ENCODE measurements around the gene IL3RA. TPM values are rescaled to one million over a fixed set of nuclear protein-coding genes. Genes with fewer than 3 reads are reported as not detected.
A peak's percentile ranks its signal among the peaks of the same experiment; 100 is the strongest.

IL3RA gene
- total and polyA plus RNA-seq, 7 donors = 1.5 to 8.3 (median 4.6) TPM

DNA sequence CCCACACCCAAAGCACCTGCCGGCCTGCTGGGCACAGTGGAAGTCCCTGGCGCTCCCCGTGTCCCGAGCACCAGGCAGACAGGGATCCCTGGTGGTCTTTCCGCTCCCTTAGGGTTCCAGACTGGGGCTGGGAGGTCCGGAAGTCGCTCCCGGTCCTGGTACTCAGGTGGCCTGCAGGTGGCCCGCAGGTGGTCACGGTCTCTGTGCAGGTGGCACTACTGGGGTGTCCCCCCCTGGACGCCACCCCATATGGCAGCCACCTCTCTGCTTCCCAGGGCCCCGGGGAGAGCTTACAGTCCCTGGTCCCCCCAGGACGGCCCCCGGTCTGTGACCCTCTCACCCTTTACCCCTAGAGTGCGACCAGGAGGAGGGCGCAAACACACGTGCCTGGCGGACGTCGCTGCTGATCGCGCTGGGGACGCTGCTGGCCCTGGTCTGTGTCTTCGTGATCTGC, 41.7 kb downstream of the IL3RA start:
- DNase-seq = no peak
- Histone ChIP-seq H3K36me3 (ENCODE audit: insufficient read depth in 1 of 2, low read depth in 1 of 2) (peaks cover 0 to 9% of the 10 kb centered on the region in 2 donors), H3K4me3 (no peak overlapping the region), H3K27ac (no peak overlapping the region), H3K4me1 (no peaks in the 10 kb centered on the region), H3K27me3 (ENCODE audit: insufficient read depth in 3 of 3, low read length in 2 of 3) (no peaks in the 10 kb centered on the region), H3K9me3 (no peaks in the 10 kb centered on the region)
- TF ChIP-seq, protein P1, sequence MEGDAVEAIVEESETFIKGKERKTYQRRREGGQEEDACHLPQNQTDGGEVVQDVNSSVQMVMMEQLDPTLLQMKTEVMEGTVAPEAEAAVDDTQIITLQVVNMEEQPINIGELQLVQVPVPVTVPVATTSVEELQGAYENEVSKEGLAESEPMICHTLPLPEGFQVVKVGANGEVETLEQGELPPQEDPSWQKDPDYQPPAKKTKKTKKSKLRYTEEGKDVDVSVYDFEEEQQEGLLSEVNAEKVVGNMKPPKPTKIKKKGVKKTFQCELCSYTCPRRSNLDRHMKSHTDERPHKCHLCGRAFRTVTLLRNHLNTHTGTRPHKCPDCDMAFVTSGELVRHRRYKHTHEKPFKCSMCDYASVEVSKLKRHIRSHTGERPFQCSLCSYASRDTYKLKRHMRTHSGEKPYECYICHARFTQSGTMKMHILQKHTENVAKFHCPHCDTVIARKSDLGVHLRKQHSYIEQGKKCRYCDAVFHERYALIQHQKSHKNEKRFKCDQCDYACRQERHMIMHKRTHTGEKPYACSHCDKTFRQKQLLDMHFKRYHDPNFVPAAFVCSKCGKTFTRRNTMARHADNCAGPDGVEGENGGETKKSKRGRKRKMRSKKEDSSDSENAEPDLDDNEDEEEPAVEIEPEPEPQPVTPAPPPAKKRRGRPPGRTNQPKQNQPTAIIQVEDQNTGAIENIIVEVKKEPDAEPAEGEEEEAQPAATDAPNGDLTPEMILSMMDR (IDR thresholded peaks at IDR 0.05) = no peak
- intact Hi-C loops (cut with DNase I) = no loop called here
- 83 to 90% (median 87%) methylated on average over 21 to 24 of the region's 24 CpGs for WGBS, 3 donors
- ATAC-seq = peak in 1 of 4 donors; percentile 21

DNA sequence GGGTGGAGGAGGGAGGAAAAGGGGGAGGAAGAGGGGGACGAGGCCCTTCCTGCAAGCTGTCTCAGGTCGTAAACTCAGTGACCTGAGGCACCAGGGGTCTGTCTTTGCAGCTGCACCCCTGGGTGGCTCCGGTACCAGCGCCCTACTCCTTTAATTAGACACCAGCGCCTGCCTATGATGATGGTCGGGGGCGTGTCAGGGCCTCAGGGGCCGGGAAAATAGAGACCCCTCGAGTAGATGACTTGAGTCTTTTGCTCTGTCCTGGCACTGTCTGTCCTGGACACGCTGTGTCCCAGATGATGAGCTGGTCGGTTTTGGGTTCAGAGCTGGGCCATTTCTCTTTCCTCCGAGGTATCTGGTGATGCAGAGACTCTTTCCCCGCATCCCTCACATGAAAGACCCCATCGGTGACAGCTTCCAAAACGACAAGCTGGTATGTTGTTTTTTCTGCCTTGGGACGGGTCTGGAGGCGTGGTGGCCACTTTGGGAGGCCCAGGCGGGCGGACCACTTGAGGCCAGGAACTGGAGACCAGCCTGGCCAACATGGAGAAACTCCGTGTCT, 44.2 kb downstream of the IL3RA start:
- Histone ChIP-seq H3K9me3 (no peaks in the 10 kb centered on the region), H3K27me3 (ENCODE audit: insufficient read depth in 3 of 3, low read length in 2 of 3) (no peaks in the 10 kb centered on the region), H3K36me3 (ENCODE audit: insufficient read depth in 1 of 2, low read depth in 1 of 2) (peaks cover 9 to 33% of the 10 kb centered on the region in 2 donors), H3K4me3 (no peak overlapping the region), H3K4me1 (no peaks in the 10 kb centered on the region), H3K27ac (no peak overlapping the region)
- TF ChIP-seq, protein P1 (IDR thresholded peaks at IDR 0.05) = no peak
- no peak for DNase-seq
- intact Hi-C loops (cut with DNase I) = no loop called here
- ATAC-seq = peak; percentile 22 to 33 (median 23)
- 50 to 65% (median 59%) methylated on average over 19 to 20 of the region's 20 CpGs for WGBS, 3 donors

DNA sequence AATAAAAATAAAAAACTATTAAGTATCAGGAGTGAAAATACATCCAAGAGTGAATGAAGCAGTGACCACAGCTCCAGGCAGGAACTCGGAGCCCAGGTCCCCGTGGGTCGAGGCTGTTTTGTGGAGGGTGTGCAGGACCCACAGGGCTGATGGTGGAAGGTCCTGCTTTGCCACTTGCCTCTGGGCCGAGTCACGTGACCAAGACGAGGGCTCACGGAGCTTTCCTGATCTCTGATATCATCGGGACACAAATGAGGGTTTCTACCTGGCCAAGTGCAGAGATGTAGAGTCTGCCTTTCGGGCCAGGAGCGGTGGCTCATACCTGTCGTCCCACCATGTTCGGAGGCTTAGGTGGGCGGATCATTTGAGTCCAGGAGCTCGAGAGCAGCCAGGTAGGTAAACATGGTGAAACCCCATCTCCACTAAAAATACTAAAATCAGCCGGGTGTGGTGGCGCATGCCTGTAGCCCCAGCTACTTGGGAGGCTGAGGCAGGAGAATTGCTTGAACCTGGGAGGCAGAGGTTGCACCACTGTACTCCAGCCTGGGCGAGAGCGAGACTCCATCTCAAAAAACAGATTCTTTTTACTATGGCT, 48.2 kb downstream of the IL3RA start:
- 88 to 90% (median 89%) methylated on average over 18 of the region's 18 CpGs for WGBS, 3 donors
- DNase-seq (no peak), ATAC-seq (no peak)
- Histone ChIP-seq H3K4me1 (peaks cover 16% of the 10 kb centered on the region), H3K36me3 (ENCODE audit: insufficient read depth in 1 of 2, low read depth in 1 of 2) (peaks cover 22 to 65% of the 10 kb centered on the region in 2 donors), H3K27me3 (ENCODE audit: insufficient read depth in 3 of 3, low read length in 2 of 3) (no peaks in the 10 kb centered on the region), H3K27ac (no peak overlapping the region), H3K4me3 (no peak overlapping the region), H3K9me3 (no peaks in the 10 kb centered on the region)
- TF ChIP-seq, protein P1 (IDR thresholded peaks at IDR 0.05) = no peak
- intact Hi-C loops (cut with DNase I) = no loop called here

DNA sequence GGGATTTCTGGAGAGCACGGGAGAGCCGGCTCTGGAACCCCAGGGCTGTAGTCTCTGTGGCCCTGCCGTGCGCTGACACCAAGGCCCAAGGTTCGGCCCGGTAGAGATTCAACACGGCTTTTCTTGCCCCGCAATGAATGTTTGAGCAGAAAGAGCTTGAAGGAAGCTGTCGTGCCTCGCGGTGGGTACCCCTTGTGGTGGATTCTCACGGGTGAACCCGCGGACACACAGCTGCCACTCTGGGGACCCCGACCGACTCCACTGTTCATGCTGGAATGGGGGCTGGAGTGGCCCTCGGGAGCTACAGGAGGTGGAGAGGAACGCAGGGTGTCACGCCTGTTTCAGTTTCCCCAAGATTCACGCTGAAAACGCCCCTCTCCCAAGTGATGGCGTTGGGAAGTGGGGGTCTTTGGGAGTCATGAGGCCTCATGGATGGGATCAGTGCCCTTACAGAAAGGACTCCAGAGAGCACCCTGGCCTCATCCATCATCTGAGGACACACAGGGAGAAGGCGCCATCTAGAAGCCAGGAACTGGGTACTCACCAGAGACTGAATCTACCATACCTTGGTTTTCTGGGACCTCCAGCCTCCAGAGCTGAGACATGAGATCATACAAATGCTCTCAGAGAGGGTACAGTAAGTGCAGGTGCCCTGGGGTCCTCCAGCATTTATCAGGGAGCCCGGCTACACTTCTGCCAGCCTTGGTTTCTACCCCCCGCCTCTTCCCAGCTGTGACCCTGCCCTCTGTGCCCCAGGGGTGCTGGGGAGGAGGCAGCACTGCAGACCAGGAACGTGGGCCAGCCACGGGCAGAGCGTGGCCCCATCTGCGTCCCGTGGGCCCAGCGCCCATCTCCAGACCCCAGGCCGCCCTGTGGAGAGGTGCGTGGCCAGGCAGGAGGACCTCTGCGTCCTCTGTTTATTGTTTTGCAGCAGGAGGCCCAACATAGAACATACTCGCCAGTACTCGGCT, 49.0 kb downstream of the IL3RA start:
- Histone ChIP-seq H3K27me3 (ENCODE audit: insufficient read depth in 3 of 3, low read length in 2 of 3) (no peaks in the 10 kb centered on the region), H3K27ac (no peak overlapping the region), H3K36me3 (ENCODE audit: insufficient read depth in 1 of 2, low read depth in 1 of 2) (peaks cover 23 to 73% of the 10 kb centered on the region in 2 donors), H3K4me3 (no peak overlapping the region), H3K4me1 (peaks cover 22% of the 10 kb centered on the region), H3K9me3 (no peaks in the 10 kb centered on the region)
- 92 to 93% (median 92%) methylated on average over 36 of the region's 36 CpGs for WGBS, 3 donors
- TF ChIP-seq, protein P1 (IDR thresholded peaks at IDR 0.05) = no peak
- intact Hi-C loops (cut with DNase I) = no loop called here
- ATAC-seq = no peak
- DNase-seq = peak in 1 of 2 donors; percentile 49

All from psoas muscle (tissue), 8 donors.